GM12878 (cell line): ENCODE data around the gene SLFN14. TPM values are rescaled to one million over a fixed set of nuclear protein-coding genes. Genes with fewer than 3 reads are reported as not detected.
A peak's percentile ranks its signal among the peaks of the same experiment; 100 is the strongest.

Experiments
- BRCA1 ChIP-seq: IDR thresholded peaks from 2 replicates; pipeline ENCODE4 v1.6.1; 2011; ENCODE audit warnings: low read depth, low read length, improper control_type of control experiment
- CBFB ChIP-seq: IDR thresholded peaks from 2 replicates; pipeline ENCODE4 v1.6.1; 2016; ENCODE audit warnings: antibody characterized with exemption, low read depth
- CTCF ChIP-seq, 3 experiments: IDR thresholded peaks in 2 of 3; conservative IDR thresholded peaks in 1 of 3; 2 replicates each; pipeline ENCODE4 v1.5.1; 2011; ENCODE audit warnings: low read depth in 3 of 3, low read length in 3 of 3, mild to moderate bottlenecking in 3 of 3, control low read depth in 2 of 3, moderate library complexity in 2 of 3, inconsistent platforms in 1 of 3, mixed read lengths in 1 of 3; ENCODE audit not compliant: control insufficient read depth in 2 of 3, insufficient read depth in 1 of 3; ENCODE audit errors: extremely low read depth in 1 of 3
- ESRRA ChIP-seq: IDR thresholded peaks from 2 replicates; pipeline ENCODE4 v1.6.1; 2012; ENCODE audit warnings: mild to moderate bottlenecking, low read length, improper control_type of control experiment
- GATAD2B ChIP-seq: fragments of 450-650 bp; conservative IDR thresholded peaks from 2 replicates; pipeline ENCODE4 v1.6.1; 2017; ENCODE audit warnings: low read depth, mild to moderate bottlenecking, moderate library complexity
- HDGF ChIP-seq: fragments of 450-650 bp; IDR thresholded peaks from 2 replicates; pipeline ENCODE4 v1.6.1; 2016; ENCODE audit warnings: antibody characterized with exemption
- IRF4 ChIP-seq: IDR thresholded peaks from 2 replicates; pipeline ENCODE4 v1.6.1; 2011; ENCODE audit warnings: low read depth, low read length
- MTA2 ChIP-seq: fragments of 450-650 bp; IDR thresholded peaks from 2 replicates; pipeline ENCODE4 v1.6.1; 2016; ENCODE audit warnings: low read depth, mild to moderate bottlenecking, moderate library complexity
- MXI1 ChIP-seq: fragments of 150-350 bp; IDR thresholded peaks from 2 replicates; pipeline ENCODE4 v1.6.1; 2011; ENCODE audit warnings: low read depth, mild to moderate bottlenecking, inconsistent platforms, low read length, improper control_type of control experiment
- NFXL1 ChIP-seq: fragments of 450-650 bp; IDR thresholded peaks from 2 replicates; pipeline ENCODE4 v1.6.1; 2017; ENCODE audit warnings: antibody characterized with exemption, mild to moderate bottlenecking, borderline replicate concordance
- NR2C1 ChIP-seq: fragments of 450-650 bp; IDR thresholded peaks from 2 replicates; pipeline ENCODE4 v1.6.1; 2017; ENCODE audit warnings: antibody characterized with exemption, mild to moderate bottlenecking, moderate library complexity
- NRF1 ChIP-seq: conservative IDR thresholded peaks from 2 replicates; pipeline ENCODE4 v1.6.1; 2011; ENCODE audit warnings: mild to moderate bottlenecking, low read depth, low read length, improper control_type of control experiment
- PAX5 ChIP-seq: IDR thresholded peaks from 2 replicates; pipeline ENCODE4 v1.6.1; 2011; ENCODE audit warnings: low read depth, low read length, borderline replicate concordance
- RAD51 ChIP-seq: fragments of 450-650 bp; IDR thresholded peaks from 2 replicates; pipeline ENCODE4 v1.6.1; 2016; ENCODE audit warnings: moderate library complexity, mild to moderate bottlenecking, inconsistent platforms
- RB1 ChIP-seq: fragments of 450-650 bp; formaldehyde crosslinking; IDR thresholded peaks from 2 replicates; pipeline ENCODE4 v1.6.1; 2017; ENCODE audit warnings: mild to moderate bottlenecking, borderline replicate concordance
- RCOR1 ChIP-seq: conservative IDR thresholded peaks from 2 replicates; pipeline ENCODE4 v1.6.1; 2012; ENCODE audit warnings: low read depth, low read length, improper control_type of control experiment
- RELB ChIP-seq: fragments of 450-650 bp; IDR thresholded peaks from 2 replicates; pipeline ENCODE4 v1.6.1; 2017; ENCODE audit warnings: low read depth, mild to moderate bottlenecking, moderate library complexity
- SMAD5 ChIP-seq: IDR thresholded peaks from 2 replicates; pipeline ENCODE4 v1.6.1; 2016; ENCODE audit warnings: antibody characterized with exemption, low read depth
- SP1 ChIP-seq: IDR thresholded peaks from one replicate; pipeline ENCODE4 v1.6.1; 2011; ENCODE audit warnings: low read depth, low read length
- SPI1 ChIP-seq: IDR thresholded peaks from 2 replicates; pipeline ENCODE4 v1.6.1; 2011; ENCODE audit warnings: low read depth, mild to moderate bottlenecking, low read length, moderate library complexity, borderline replicate concordance; ENCODE audit not compliant: insufficient read depth
- SRF ChIP-seq, 2 experiments: IDR thresholded peaks; 2 replicates each; pipeline ENCODE4 v1.6.1; 2011; ENCODE audit warnings: low read depth in 2 of 2, low read length in 2 of 2, mild to moderate bottlenecking in 1 of 2, moderate library complexity in 1 of 2
- SUPT20H ChIP-seq: IDR thresholded peaks from 2 replicates; pipeline ENCODE4 v1.6.1; 2011; ENCODE audit warnings: low read depth, mild to moderate bottlenecking, low read length, moderate library complexity, borderline replicate concordance; ENCODE audit not compliant: control insufficient read depth
- ZBED1 ChIP-seq: IDR thresholded peaks from 2 replicates; pipeline ENCODE4 v1.6.1; 2016; ENCODE audit warnings: borderline replicate concordance
- ZBTB4 ChIP-seq: fragments of 450-650 bp; formaldehyde crosslinking; IDR thresholded peaks from 2 replicates; pipeline ENCODE4 v1.4.0; 2022; ENCODE audit warnings: mild to moderate bottlenecking, moderate library complexity
- ZNF217 ChIP-seq: fragments of 450-650 bp; IDR thresholded peaks from 2 replicates; pipeline ENCODE4 v1.6.1; 2017; ENCODE audit warnings: antibody characterized with exemption, mild to moderate bottlenecking
- polyA plus RNA-seq, 11 experiments: library from polyadenylated mRNA; depleted of rRNA in 4 of 11; unstranded in 6 of 11; stranded (reverse) in 5 of 11; fragments of >200 nt; fragmentation: Nextera tagmentation in 4 of 11; fragmentation: Illumina TruSeq in 1 of 11; extraction: Ambion mirVana in 4 of 11; extraction: Trizol in 1 of 11; gene quantifications; 1 replicate in 1 of 11; 2 replicates in 10 of 11; pipeline versions ENCODE4 v1.2.1 to v1.2.3, GENCODE V29; 2011 to 2016; ENCODE audit warnings: inconsistent platforms in 2 of 11, missing spikeins in 2 of 11, low read depth in 1 of 11
- total RNA-seq, 4 experiments: library from RNA; depleted of rRNA in 3 of 4; stranded (reverse); fragments of >200 nt in 3 of 4; fragmentation: Illumina TruSeq in 1 of 4; extraction: Trizol in 1 of 4; gene quantifications; 2 replicates each; pipeline versions ENCODE4 v1.2.1 to v1.2.3, GENCODE V29; 2013 to 2021

Gene SLFN14
- total and polyA plus RNA-seq, 10 of the 15 experiments (the other 5 are each of a cell fraction or from before 2014, with no cell fraction given) = 0.06 to 0.11 (median 0.06) TPM; not detected in 7

- peak; percentile 56 for TF ChIP-seq SMAD5
- peak; percentile 23; the same call in 1 of the 2 replicates for TF ChIP-seq SPI1
- TF ChIP-seq SRF (IDR thresholded peaks at IDR 0.05; ENCODE audit: low read depth in 2 of 2, low read length in 2 of 2) = no peak
- TF ChIP-seq ZBTB4 = no peak
- TF ChIP-seq SP1 = no peak
- TF ChIP-seq ZBED1 = peak; percentile 84
- TF ChIP-seq GATAD2B = peak; percentile 68; the same call in 1 of the 2 replicates
- no peak for TF ChIP-seq RAD51
- peak; percentile 75; the same call in 1 of the 2 replicates for TF ChIP-seq MXI1
- 0 out of 2 replicates have a peak, but pooled peaks have one; percentile 73 for TF ChIP-seq RCOR1
- TF ChIP-seq RB1 = peak; percentile 74
- TF ChIP-seq NRF1 = no peak
- no peak; the same call in 1 of the 2 replicates for TF ChIP-seq HDGF
- TF ChIP-seq PAX5 = no peak
- peak; percentile 51 for TF ChIP-seq MTA2
- TF ChIP-seq IRF4 = 0 out of 2 replicates have a peak, but pooled peaks have one; percentile 29
- 0 out of 2 replicates have a peak, but pooled peaks have one; percentile 39 for TF ChIP-seq ZNF217
- TF ChIP-seq NR2C1 = peak; percentile 95
- no peak for TF ChIP-seq CTCF (IDR thresholded peaks at IDR 0.05 in 2 of 3, conservative IDR thresholded peaks at IDR 0.05 in 1 of 3; ENCODE audit: control insufficient read depth in 2 of 3, extremely low read depth in 1 of 3, insufficient read depth in 1 of 3, low read depth in 3 of 3, low read length in 3 of 3)
- no peak for TF ChIP-seq BRCA1
- peak; percentile 75; the same call in 1 of the 2 replicates for TF ChIP-seq CBFB
- peak; percentile 73 for TF ChIP-seq RELB
- no peak for TF ChIP-seq NFXL1
- TF ChIP-seq ESRRA = no peak
- TF ChIP-seq SUPT20H = no peak
Measured at GRCh38 chr17:35578197-35578928, 17.7 kb upstream of the SLFN14 start, which contains the start of gene PEX12 (continued).
